Liver (tissue), 2 donors: Measurements from ENCODE around the gene CUBN.

Source experiments
- RAD21 ChIP-seq, 2 donors: IDR thresholded peaks; 2 replicates each; pipeline ENCODE4 v1.6.1; 2016; ENCODE audit warnings: antibody characterized with exemption in 2 of 2, mild to moderate bottlenecking in 2 of 2
- RXRA ChIP-seq, 2 donors: IDR thresholded peaks; 2 replicates each; pipeline ENCODE4 v1.6.1; 2017 to 2018; ENCODE audit warnings: antibody characterized with exemption in 2 of 2, mild to moderate bottlenecking in 1 of 2
- donor health status: healthy.

DNA sequence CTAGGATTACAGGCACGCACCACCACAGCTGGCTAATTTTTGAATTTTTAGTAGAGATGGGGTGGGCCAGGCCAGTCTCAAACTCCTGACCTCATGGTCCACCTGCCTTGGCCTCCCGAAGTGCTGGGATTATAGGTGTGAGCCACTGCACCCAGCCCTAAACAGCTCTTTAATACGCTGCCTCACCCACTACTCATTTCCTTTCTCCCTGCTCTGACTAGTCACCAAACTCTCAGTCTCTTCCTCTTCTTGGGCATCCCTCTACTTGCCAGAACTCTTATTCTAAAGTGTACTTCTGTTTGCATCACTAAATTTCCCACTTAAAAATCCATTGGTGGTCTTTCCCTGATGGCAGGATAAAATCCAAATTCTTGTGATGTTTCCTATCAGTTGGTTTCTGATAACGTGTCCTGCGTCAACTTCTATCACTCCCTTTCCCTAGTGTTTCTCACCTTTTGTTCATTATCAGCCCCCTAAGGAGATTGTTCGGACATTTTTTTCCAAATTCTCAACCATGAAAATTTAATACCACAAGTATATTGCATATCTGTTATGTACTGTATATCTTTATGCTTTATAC lies 124.7 kb downstream of the CUBN start:
- TF ChIP-seq RAD21 (IDR thresholded peaks at IDR 0.05) (no peak), RXRA (IDR thresholded peaks at IDR 0.05) (no peak)
